ENCODE measurements around the gene TBL2.
A peak's percentile ranks its signal among the peaks of the same experiment; 100 is the strongest.

DNA sequence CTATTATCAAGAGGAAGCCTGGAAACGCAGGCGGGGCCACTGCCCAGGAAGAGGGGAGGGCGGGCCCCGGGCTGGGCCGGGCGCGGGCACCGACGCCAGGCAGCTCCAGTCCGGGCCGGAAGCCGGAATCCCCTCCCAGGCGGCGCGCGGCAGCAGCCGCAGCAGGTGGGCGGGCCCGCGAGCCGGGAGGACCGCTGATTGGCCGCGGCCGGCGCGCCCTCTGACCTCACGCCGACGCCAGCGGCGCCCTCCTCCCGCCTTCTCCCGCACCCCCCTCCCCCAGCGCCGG, 21.3 kb downstream of the TBL2 start:
- TF ChIP-seq POLR2AphosphoS5 (IDR thresholded peaks at IDR 0.05) = no peak
- TF ChIP-seq, protein P1, sequence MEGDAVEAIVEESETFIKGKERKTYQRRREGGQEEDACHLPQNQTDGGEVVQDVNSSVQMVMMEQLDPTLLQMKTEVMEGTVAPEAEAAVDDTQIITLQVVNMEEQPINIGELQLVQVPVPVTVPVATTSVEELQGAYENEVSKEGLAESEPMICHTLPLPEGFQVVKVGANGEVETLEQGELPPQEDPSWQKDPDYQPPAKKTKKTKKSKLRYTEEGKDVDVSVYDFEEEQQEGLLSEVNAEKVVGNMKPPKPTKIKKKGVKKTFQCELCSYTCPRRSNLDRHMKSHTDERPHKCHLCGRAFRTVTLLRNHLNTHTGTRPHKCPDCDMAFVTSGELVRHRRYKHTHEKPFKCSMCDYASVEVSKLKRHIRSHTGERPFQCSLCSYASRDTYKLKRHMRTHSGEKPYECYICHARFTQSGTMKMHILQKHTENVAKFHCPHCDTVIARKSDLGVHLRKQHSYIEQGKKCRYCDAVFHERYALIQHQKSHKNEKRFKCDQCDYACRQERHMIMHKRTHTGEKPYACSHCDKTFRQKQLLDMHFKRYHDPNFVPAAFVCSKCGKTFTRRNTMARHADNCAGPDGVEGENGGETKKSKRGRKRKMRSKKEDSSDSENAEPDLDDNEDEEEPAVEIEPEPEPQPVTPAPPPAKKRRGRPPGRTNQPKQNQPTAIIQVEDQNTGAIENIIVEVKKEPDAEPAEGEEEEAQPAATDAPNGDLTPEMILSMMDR (IDR thresholded peaks at IDR 0.05; ENCODE audit: poor library complexity, severe bottlenecking) = no peak
- TF ChIP-seq EZH2 (IDR thresholded peaks at IDR 0.05; ENCODE audit: borderline replicate concordance, insufficient read depth, low read length, poor library complexity, severe bottlenecking) = no peak
- TF ChIP-seq REST (IDR thresholded peaks at IDR 0.05; ENCODE audit: borderline replicate concordance) = no peak
- no peak for TF ChIP-seq EP300 (conservative IDR thresholded peaks at IDR 0.05; ENCODE audit: poor library complexity, severe bottlenecking)
- peak; percentile 69 for TF ChIP-seq MXI1 (conservative IDR thresholded peaks at IDR 0.05; ENCODE audit: poor library complexity, severe bottlenecking)
- TF ChIP-seq SMC3 (conservative IDR thresholded peaks at IDR 0.05; ENCODE audit: poor library complexity) = peak; percentile 43
- TF ChIP-seq TAF1 (IDR thresholded peaks at IDR 0.05; ENCODE audit: low read depth) = no peak

All from neural cell (in vitro differentiated cells).